ENCODE results near the gene LEKR1.

DNA sequence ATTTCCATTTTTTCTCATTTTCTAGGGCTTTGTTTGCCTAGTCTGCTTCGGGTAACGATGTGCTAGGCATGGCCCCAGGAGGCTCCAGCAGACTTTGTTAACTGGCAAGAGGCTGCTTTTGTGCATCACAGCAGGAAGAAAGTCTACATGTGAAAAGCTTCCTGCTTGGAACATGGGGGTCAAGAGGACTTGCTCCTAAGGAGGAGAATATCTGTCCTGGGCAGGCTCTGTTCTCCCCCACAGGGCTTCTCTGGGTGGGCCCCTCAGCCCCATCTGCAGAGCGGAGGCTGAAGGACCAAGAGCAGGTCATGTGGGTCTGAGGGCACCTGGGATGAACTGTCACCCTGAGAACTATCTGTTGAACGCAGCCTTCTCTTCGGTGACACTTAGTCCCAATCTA lies 239.0 kb downstream of the LEKR1 start:
- TF ChIP-seq, protein P1, sequence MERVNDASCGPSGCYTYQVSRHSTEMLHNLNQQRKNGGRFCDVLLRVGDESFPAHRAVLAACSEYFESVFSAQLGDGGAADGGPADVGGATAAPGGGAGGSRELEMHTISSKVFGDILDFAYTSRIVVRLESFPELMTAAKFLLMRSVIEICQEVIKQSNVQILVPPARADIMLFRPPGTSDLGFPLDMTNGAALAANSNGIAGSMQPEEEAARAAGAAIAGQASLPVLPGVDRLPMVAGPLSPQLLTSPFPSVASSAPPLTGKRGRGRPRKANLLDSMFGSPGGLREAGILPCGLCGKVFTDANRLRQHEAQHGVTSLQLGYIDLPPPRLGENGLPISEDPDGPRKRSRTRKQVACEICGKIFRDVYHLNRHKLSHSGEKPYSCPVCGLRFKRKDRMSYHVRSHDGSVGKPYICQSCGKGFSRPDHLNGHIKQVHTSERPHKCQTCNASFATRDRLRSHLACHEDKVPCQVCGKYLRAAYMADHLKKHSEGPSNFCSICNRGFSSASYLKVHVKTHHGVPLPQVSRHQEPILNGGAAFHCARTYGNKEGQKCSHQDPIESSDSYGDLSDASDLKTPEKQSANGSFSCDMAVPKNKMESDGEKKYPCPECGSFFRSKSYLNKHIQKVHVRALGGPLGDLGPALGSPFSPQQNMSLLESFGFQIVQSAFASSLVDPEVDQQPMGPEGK (tag by site-specific recombination; IDR thresholded peaks at IDR 0.05): no peak
- no peak for TF ChIP-seq ZBTB20 (tag by site-specific recombination; IDR thresholded peaks at IDR 0.05)
- no peak for TF ChIP-seq SALL2 (tag by site-specific recombination; IDR thresholded peaks at IDR 0.05; ENCODE audit: borderline replicate concordance)
- TF ChIP-seq, protein P2, sequence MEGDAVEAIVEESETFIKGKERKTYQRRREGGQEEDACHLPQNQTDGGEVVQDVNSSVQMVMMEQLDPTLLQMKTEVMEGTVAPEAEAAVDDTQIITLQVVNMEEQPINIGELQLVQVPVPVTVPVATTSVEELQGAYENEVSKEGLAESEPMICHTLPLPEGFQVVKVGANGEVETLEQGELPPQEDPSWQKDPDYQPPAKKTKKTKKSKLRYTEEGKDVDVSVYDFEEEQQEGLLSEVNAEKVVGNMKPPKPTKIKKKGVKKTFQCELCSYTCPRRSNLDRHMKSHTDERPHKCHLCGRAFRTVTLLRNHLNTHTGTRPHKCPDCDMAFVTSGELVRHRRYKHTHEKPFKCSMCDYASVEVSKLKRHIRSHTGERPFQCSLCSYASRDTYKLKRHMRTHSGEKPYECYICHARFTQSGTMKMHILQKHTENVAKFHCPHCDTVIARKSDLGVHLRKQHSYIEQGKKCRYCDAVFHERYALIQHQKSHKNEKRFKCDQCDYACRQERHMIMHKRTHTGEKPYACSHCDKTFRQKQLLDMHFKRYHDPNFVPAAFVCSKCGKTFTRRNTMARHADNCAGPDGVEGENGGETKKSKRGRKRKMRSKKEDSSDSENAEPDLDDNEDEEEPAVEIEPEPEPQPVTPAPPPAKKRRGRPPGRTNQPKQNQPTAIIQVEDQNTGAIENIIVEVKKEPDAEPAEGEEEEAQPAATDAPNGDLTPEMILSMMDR (tag by site-specific recombination; IDR thresholded peaks at IDR 0.05): no peak
- TF ChIP-seq, protein P3, sequence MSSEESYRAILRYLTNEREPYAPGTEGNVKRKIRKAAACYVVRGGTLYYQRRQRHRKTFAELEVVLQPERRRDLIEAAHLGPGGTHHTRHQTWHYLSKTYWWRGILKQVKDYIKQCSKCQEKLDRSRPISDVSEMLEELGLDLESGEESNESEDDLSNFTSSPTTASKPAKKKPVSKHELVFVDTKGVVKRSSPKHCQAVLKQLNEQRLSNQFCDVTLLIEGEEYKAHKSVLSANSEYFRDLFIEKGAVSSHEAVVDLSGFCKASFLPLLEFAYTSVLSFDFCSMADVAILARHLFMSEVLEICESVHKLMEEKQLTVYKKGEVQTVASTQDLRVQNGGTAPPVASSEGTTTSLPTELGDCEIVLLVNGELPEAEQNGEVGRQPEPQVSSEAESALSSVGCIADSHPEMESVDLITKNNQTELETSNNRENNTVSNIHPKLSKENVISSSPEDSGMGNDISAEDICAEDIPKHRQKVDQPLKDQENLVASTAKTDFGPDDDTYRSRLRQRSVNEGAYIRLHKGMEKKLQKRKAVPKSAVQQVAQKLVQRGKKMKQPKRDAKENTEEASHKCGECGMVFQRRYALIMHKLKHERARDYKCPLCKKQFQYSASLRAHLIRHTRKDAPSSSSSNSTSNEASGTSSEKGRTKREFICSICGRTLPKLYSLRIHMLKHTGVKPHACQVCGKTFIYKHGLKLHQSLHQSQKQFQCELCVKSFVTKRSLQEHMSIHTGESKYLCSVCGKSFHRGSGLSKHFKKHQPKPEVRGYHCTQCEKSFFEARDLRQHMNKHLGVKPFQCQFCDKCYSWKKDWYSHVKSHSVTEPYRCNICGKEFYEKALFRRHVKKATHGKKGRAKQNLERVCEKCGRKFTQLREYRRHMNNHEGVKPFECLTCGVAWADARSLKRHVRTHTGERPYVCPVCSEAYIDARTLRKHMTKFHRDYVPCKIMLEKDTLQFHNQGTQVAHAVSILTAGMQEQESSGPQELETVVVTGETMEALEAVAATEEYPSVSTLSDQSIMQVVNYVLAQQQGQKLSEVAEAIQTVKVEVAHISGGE (tag by site-specific recombination; conservative IDR thresholded peaks at IDR 0.05; ENCODE audit: low read depth): no peak
- TF ChIP-seq ZNF423 (tag by site-specific recombination; IDR thresholded peaks at IDR 0.05): no peak
